ENCODE data around the gene GABARAPL1.
"Not testable (repeated sequence)": the region's sequence is repeated elsewhere in the genome, so short reads cannot be mapped to it uniquely, and the experiment has no call there.

GABARAPL1 gene

GRCh38 chr12:10212739-10213131, at the start of gene GABARAPL1:
GABARAPL1 (plus strand) TSS chr12:10212877; CDS start chr12:10213130, 253 bp downstream.
- no peak for DNase-seq

DNA sequence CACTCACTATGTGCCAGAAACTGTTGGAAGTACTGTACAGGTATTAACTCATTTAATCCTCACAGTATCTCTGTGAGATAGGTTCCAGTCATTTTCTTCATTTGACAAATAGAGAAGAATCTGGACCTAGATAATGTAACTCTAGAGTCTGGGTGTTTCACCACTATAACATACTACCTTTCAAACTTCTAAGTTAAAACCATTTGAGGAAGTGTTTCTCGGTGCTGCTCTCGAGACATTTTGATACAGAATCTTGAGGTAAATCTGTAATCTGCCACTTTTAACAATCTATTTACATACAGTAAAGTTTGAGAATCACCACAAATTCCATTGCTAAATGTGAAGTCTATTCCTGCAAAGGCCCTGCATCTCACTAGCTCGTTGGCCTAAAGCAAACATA, 49.6 kb upstream of the GABARAPL1 start:
- DNase-seq, result no peak

DNA sequence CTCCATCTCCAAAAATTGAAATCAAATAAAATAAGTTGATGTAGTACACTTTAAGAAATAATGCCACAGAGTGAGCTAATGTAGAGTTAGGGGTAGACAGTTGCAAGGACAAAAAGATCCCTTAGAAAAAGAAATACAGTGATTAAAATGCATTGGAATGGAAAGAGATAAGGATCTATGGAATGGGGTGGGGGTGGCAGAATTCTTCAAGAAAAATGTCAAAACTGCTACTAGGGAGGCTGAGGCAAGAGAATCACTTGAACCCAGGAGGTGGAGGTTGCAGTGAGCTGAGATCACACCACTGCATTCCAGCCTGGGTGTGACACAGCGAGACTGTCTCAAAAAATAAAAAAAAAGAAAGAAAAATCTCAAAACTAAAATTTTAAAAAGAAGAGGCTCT, 47.3 kb upstream of the GABARAPL1 start:
- DNase-seq, result no peak

GRCh38 chr12:10167599-10167998, 45.1 kb upstream of the GABARAPL1 start:
- DNase-seq, result no peak

GRCh38 chr12:10169104-10169503, 43.6 kb upstream of the GABARAPL1 start:
- no peak for DNase-seq

DNA sequence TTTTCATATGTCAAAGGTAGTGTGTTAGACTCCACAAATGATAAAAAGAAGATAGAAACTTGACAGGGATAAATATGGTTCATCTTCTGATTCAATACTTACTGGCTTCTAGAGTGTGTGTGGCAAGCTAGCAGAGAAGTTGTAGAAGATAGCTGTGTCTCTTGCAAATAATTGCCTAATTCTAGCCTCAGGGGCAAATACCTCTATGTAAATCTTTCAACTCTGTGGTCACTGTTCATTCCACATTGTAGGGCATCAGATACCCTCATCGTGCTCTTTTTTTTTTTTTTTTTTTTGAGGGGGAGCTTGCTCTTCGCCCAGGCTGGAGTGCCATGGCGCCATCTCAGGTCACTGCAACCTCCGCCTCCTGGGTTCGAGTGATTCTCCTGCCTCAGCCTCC, 42.5 kb upstream of the GABARAPL1 start:
- no peak for DNase-seq

DNA sequence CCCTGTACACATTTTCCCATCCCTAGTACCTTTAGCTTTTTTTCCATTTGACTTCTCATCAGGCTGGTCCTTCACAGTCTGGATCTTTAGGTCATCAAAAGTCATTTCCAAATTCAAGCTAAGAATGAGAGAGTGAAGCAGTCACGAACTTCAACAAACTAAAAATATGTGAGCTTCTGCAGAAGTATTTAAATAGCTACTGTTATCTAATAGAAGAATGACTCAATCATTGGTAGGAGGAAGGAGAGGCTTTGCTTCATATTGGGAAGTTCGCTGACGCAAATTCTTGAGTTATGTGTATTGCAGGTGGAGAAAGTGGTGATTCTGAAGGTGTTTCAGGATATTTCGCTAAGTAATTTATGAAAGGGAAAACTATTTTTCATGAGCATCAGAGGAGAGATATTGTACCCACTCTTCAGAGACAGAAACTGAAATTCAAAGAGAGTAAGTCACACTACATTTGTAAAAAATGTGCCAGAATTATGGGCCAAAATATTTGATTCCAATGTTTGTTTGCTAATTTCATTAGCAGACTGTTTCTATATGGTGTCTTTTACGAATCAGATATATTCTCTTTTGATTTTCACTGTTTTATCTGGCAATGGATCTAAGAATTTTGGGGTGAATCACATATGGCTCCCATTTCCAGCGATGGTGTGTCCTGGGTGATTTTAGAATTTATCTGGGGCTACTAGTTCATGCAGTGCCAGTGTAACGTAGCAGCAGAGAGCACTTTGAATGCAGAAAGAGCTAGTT, 40.5 kb upstream of the GABARAPL1 start, which contains the start of gene OLR1:
TSS of gene OLR1 (minus strand) at position 160 of the 756 bp plus-strand sequence. CDS start at position 105, 55 bp downstream.
- no peak for DNase-seq

GRCh38 chr12:10174986-10175614, 37.6 kb upstream of the GABARAPL1 start:
- DNase-seq, result no peak

DNA sequence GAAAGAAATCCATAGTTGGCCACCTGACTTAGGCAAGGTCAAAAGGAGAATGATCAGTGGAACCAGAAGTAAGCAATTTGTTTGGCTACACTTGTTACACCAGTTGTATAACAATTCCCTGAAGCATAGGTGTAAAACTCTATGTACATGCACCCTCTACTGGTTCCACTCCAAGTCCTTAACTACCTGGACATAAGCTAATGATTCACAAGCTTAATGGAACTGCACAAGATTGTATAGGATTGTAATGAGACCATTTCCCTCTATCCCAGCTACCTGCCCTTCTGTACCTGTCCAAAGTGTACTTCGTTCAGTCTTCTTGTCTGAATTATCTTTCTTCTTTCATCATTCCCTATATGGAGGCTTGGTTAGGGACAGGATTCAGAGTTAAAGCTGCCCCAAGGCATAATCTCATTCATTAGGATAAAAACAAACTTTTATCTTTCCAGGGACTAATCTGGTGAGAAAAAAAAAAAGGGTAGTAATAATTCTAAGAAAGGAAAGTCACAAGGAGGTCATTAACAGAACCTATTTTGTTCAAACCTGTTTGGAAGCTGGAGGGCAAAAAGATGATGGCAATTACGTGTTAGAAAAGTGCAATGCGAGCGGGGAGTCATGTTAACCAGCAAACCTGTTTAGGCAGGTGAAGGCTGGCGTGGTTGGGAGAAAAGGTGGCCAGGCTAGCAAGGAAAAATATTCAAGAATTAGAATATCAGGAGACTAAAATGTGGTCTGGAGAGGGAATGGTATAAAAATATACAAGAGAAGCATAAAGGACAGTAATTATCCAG, 36.6 kb upstream of the GABARAPL1 start:
- no peak for DNase-seq

DNA sequence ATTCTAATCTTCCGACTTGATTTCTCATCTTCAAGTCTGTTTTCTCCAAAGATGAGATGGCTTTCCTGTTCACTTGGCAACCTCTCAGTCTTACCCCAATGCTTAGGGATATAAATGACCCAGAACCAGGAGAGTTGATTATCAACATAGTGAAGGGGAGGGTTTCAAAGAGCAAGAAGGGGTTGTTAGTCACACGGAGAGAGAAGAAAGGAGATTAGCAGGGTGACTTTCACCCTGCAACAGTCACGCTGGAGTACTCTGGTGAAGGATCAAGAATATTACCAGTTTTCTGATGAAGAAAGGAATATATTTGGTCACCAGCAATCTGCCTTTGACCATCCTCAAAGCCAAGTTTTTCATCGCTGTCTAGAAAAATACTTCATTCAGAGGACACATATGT, 33.9 kb upstream of the GABARAPL1 start, which contains the start of gene TMEM52B:
TSS of gene TMEM52B (plus strand) at position 212 of the 400 bp plus-strand sequence. CDS start 543 bp downstream, outside the sequence.
- no peak for DNase-seq

GRCh38 chr12:10179776-10180181, 32.9 kb upstream of the GABARAPL1 start:
- DNase-seq, result no peak

DNA sequence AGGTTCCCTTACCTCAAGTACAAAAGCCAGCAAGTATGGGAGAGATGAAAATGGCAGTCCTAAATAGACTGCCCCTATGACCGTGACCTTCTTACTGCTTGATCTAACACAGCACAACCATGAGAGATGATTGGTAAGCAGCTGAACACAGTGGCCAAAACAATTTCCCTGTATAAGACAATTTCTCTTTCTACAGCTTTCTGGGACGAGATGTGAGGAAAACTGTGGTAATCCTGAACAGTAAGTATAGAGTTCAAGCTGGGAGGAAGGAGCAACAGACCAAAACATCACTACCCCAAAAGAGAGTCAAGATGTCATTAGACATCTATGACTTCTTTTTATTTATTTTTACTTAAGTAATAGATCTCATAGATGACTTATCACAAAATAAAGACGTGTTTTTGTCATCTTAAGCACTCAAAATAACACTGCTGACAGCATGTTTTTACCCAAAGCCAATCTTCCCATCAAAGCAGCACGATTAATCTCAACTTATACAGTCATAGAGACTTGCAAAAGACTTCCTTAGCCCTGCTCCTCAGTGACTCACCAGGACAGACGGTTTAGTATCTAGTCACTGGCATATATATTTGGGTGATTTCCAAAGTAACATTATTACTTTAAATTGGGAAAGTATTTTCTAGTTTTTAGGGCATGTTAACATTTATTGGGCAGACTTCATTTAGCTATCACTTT, 30.2 kb upstream of the GABARAPL1 start:
- DNase-seq, result no peak

- DNase-seq, result no peak
Observed at GRCh38 chr12:10184261-10184843, 28.3 kb upstream of the GABARAPL1 start.

GRCh38 chr12:10186299-10186698, 26.4 kb upstream of the GABARAPL1 start:
- DNase-seq, result no peak

- DNase-seq, result not testable (repeated sequence)
Observed at GRCh38 chr12:10186958-10187357, 25.7 kb upstream of the GABARAPL1 start.

DNA sequence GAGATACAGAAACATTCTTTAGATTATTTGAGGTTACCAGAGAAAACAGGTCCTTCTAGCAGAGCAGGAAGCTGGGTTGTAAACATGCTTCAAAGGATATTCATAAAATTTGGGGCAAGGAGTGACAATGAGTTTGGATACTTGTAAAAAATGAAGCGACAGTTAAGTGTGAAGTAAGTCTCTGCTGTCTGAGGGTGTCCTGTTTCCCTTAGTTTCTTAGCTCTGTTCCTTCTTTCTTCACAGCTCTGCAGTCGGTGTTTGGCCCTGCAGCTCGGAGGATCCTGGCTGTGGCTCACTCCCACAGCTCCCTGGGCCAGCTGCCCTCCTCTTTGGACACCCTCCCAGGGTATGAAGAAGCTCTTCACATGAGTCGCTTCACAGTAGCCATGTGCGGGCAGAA, 23.0 kb upstream of the GABARAPL1 start:
- no peak for DNase-seq

DNA sequence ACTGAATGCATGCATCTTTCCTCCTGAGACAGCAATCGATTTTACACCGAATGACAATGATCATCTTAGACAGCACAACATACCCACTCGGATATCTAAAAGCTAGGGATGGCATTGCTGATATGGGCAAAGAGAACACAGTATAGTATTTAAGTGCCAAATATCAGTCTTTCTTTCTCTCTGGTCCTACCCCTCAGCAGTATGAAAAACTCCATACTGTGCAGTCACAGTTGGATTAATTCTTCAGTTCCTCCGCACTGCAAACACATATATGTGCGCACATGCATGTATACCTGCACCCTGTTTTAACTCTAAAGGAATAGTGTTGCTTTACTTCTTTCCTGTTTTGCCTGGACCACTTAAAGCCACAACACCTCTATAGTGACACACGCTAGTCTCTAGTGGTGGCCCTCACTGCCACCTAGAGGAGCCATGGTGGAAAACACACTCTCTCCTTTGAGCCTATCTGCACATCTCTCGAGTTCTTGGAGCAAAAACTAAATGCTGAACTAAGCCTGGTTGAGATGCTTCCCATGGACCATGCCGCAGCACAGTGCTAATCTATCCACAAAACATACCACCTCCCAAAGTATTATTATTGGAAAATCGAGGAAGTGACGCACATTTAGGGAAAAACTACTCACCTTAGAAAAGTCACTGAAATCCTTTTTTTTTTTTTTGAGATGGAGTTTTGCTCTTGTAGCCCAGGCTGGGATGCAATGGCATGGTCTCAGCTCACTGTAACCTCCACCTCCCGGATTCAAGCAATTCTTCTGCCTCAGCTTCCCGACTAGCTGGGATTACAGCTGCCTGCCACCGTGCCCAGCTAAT, 21.9 kb upstream of the GABARAPL1 start:
- DNase-seq, result peak; percentile 75

GRCh38 chr12:10191865-10192264, 20.8 kb upstream of the GABARAPL1 start:
- DNase-seq, result no peak

DNA sequence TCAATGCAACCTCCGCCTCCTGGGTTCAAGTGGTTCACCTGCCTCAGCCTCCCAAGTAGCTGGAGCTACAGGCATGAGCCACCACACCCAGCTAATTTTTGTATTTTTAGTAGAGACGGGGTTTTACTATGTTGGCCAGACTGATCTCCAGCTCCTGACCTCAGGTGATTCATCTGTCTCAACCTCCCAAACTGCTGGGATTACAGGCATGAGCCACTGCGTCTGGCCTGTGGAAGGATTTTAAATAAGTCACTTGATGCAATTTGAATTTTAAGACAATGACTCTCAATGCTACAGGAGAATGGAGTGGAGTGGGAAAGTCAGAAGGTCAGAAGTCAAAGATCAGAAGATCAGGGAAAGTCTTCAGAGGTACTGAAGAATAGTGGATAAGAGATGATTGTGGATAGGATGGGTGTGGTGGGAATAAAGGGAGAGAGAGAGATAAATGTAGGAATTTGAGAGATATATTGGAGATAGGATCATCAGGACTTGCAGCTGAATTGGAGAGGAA, 18.5 kb upstream of the GABARAPL1 start:
- no peak for DNase-seq

- no peak for DNase-seq
Observed at GRCh38 chr12:10196210-10196609, 16.5 kb upstream of the GABARAPL1 start.

DNA sequence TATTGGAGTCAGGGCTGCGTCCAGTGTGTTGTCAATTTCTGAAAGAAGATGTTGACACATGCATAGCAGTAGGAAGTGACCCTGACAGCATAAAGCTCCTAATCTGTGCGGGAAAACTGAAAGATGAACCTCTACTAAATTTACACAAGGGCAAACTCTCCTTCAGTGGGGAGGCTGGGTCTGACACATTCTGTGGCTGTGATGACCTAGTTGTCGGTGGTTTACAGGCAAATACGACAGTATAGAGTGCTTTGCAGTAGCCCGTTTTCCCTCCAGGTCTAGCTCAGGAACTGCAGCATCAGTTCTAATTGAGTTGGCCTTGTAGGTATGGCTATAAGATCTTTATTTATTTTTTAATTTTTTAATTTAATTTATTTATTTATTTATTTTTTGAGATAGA, 14.8 kb upstream of the GABARAPL1 start:
- DNase-seq, result no peak
